OCI-LY1 (cell line): ENCODE data around the gene MAGI2.

ENCODE experiments used
- H2AFZ ChIP-seq: fragments of 200-600 bp; sonication (generic), shearing (Covaris generic); 2 replicates; pipeline ENCODE4 v1.6.0; 2014; ENCODE audit warnings: antibody characterized with exemption, mild to moderate bottlenecking, low read length
- H3F3A ChIP-seq: fragments of 200-600 bp; sonication (generic), shearing (Covaris generic); 2 replicates; pipeline ENCODE4 v1.6.0; 2014; ENCODE audit warnings: mild to moderate bottlenecking, antibody characterized with exemption, low read length, moderate library complexity; ENCODE audit not compliant: insufficient read depth
- H3K27ac ChIP-seq: fragments of 200-600 bp; sonication (generic); 2 replicates; pipeline ENCODE4 v1.5.1; 2014; ENCODE audit warnings: low read length, mixed run types, mild to moderate bottlenecking, low read depth; ENCODE audit not compliant: poor library complexity, severe bottlenecking
- H3K27me3 ChIP-seq: fragments of 200-600 bp; sonication (generic); 2 replicates; pipeline ENCODE4 v1.6.0; 2014; ENCODE audit warnings: antibody characterized with exemption, mild to moderate bottlenecking, low read length, moderate library complexity; ENCODE audit not compliant: insufficient read depth
- H3K36me3 ChIP-seq: fragments of 200-600 bp; sonication (generic); 2 replicates; pipeline ENCODE4 v1.6.1; 2014; ENCODE audit warnings: mild to moderate bottlenecking, antibody characterized with exemption, low read length, moderate library complexity, mixed read lengths; ENCODE audit not compliant: insufficient read depth
- H3K4me1 ChIP-seq: fragments of 200-600 bp; sonication (generic); 2 replicates; pipeline ENCODE4 v1.5.1; 2014; ENCODE audit warnings: mild to moderate bottlenecking, low read length, moderate library complexity; ENCODE audit not compliant: insufficient read depth, severe bottlenecking
- H3K4me2 ChIP-seq: fragments of 200-600 bp; sonication (generic), shearing (Covaris generic); 2 replicates; pipeline ENCODE4 v1.6.1; 2014; ENCODE audit warnings: low read length
- H3K4me3 ChIP-seq: fragments of 200-600 bp; sonication (generic); 2 replicates; pipeline ENCODE4 v1.5.1; 2014; ENCODE audit warnings: low read length, low read depth, mild to moderate bottlenecking, mixed read lengths; ENCODE audit not compliant: poor library complexity, severe bottlenecking
- H3K79me2 ChIP-seq: fragments of 200-600 bp; shearing (Covaris generic); 2 replicates; pipeline ENCODE4 v1.6.1; 2016; ENCODE audit warnings: mixed run types, low read length, mixed read lengths; ENCODE audit not compliant: insufficient read depth
- H3K9ac ChIP-seq: fragments of 200-600 bp; sonication (generic), shearing (Covaris generic); 2 replicates; pipeline ENCODE4 v1.6.1; 2014; ENCODE audit warnings: mild to moderate bottlenecking, low read length, mixed read lengths
- H3K9me2 ChIP-seq: fragments of 200-600 bp; sonication (generic), shearing (Covaris generic); 2 replicates; pipeline ENCODE4 v1.6.1; 2014; ENCODE audit warnings: low read depth, mild to moderate bottlenecking, low read length, mixed read lengths
- H3K9me3 ChIP-seq: fragments of 200-600 bp; shearing (Covaris generic); 2 replicates; pipeline ENCODE4 v1.6.1; 2014; ENCODE audit warnings: low read length, mixed read lengths
- H4K20me1 ChIP-seq: fragments of 200-600 bp; sonication (generic), shearing (Covaris generic); 2 replicates; pipeline ENCODE4 v1.6.0; 2016; ENCODE audit warnings: mild to moderate bottlenecking, low read length; ENCODE audit not compliant: insufficient read depth
- EZH2 ChIP-seq: fragments of 200-600 bp; sonication (generic), shearing (Covaris generic); IDR thresholded peaks from 2 replicates; pipeline ENCODE4 v1.8.0; 2017; ENCODE audit warnings: borderline replicate concordance, mixed run types, mild to moderate bottlenecking, antibody characterized with exemption, low read length, moderate library complexity, mixed read lengths
- TF ChIP-seq, protein P1 (sequence below): fragments of 200-600 bp; sonication (generic), shearing (Covaris generic); IDR thresholded peaks from 2 replicates; pipeline ENCODE4 v1.5.1; 2017; ENCODE audit warnings: mild to moderate bottlenecking, antibody characterized with exemption, low read length, moderate library complexity, mixed read lengths

The MAGI2 gene

DNA sequence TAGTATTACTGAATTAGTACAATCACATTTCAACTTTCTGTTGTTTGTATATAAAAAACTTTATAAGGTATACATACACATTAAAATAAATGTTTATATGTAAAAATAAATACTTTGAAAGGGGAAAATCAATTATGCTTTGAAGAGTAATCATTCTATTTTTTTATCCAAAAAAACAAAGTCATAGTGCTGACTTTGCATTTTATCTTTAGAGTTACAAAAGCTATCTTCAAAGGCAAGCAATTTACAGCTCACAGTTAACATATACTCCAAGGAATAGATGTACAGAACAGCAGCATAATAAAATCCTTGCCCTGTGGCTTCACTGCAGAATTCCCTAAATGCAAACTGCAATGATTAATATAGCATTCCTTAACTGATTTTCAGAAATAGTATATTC, 53.2 kb downstream of the MAGI2 start:
- H3K9me3 ChIP-seq: no peaks in the 10 kb centered on the region
- H3F3A ChIP-seq: no peaks in the 10 kb centered on the region
- TF ChIP-seq, protein P1, sequence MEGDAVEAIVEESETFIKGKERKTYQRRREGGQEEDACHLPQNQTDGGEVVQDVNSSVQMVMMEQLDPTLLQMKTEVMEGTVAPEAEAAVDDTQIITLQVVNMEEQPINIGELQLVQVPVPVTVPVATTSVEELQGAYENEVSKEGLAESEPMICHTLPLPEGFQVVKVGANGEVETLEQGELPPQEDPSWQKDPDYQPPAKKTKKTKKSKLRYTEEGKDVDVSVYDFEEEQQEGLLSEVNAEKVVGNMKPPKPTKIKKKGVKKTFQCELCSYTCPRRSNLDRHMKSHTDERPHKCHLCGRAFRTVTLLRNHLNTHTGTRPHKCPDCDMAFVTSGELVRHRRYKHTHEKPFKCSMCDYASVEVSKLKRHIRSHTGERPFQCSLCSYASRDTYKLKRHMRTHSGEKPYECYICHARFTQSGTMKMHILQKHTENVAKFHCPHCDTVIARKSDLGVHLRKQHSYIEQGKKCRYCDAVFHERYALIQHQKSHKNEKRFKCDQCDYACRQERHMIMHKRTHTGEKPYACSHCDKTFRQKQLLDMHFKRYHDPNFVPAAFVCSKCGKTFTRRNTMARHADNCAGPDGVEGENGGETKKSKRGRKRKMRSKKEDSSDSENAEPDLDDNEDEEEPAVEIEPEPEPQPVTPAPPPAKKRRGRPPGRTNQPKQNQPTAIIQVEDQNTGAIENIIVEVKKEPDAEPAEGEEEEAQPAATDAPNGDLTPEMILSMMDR: no peak
- H3K4me2 ChIP-seq: no peak overlapping the region
- H2AFZ ChIP-seq: no peak overlapping the region
- H3K36me3 ChIP-seq: no peaks in the 10 kb centered on the region
- no peaks in the 10 kb centered on the region for H3K9me2 ChIP-seq
- no peaks in the 10 kb centered on the region; the same call in 1 of the 2 replicates for H3K27me3 ChIP-seq
- H3K9ac ChIP-seq: no peak overlapping the region
- H4K20me1 ChIP-seq: no peaks in the 10 kb centered on the region
- H3K79me2 ChIP-seq: no peaks in the 10 kb centered on the region
- H3K4me3 ChIP-seq: no peak overlapping the region
- H3K27ac ChIP-seq: no peak overlapping the region
- H3K4me1 ChIP-seq: no peaks in the 10 kb centered on the region

GRCh38 chr7:79398138-79398749, 55.2 kb downstream of the MAGI2 start:
- Histone ChIP-seq H3K9me3 (no peaks in the 10 kb centered on the region), H3K4me1 (no peaks in the 10 kb centered on the region), H4K20me1 (no peaks in the 10 kb centered on the region), H3F3A (no peaks in the 10 kb centered on the region), H3K27ac (no peak overlapping the region), H3K36me3 (no peaks in the 10 kb centered on the region), H3K9ac (no peak overlapping the region), H3K4me2 (no peak overlapping the region), H3K9me2 (no peaks in the 10 kb centered on the region), H2AFZ (no peak overlapping the region), H3K27me3 (no peaks in the 10 kb centered on the region; the same call in 1 of the 2 replicates), H3K4me3 (no peak overlapping the region), H3K79me2 (no peaks in the 10 kb centered on the region)
- TF ChIP-seq, protein P1: no peak
- TF ChIP-seq EZH2: no peak

GRCh38 chr7:79386688-79387422, 66.6 kb downstream of the MAGI2 start:
- no peak for TF ChIP-seq EZH2
- TF ChIP-seq, protein P1: no peak
- no peak overlapping the region for H3K27ac ChIP-seq
- no peaks in the 10 kb centered on the region for H3F3A ChIP-seq
- H3K4me1 ChIP-seq: no peaks in the 10 kb centered on the region
- H3K36me3 ChIP-seq: no peaks in the 10 kb centered on the region
- no peak overlapping the region for H3K9ac ChIP-seq
- no peaks in the 10 kb centered on the region for H4K20me1 ChIP-seq
- H2AFZ ChIP-seq: no peak overlapping the region
- no peaks in the 10 kb centered on the region for H3K79me2 ChIP-seq
- no peaks in the 10 kb centered on the region for H3K9me3 ChIP-seq
- no peaks in the 10 kb centered on the region for H3K9me2 ChIP-seq
- H3K4me3 ChIP-seq: no peak overlapping the region
- H3K27me3 ChIP-seq: no peaks in the 10 kb centered on the region
- H3K4me2 ChIP-seq: no peak overlapping the region
